Right renal cortex interstitium (tissue), 3 donors: Measurements from ENCODE around the gene ABTB2. TPM values are rescaled to one million over a fixed set of nuclear protein-coding genes. Genes with fewer than 3 reads are reported as not detected.
"Not testable (repeated sequence)": the region's sequence is repeated elsewhere in the genome, so short reads cannot be mapped to it uniquely, and the experiment has no call there.

ENCODE experiments used
- DNase-seq, 3 donors: peaks; one replicate each; pipeline ENCODE4 v3.0.0-alpha.2; 2013; ENCODE audit warnings: low read depth in 3 of 3, low spot score in 2 of 3
- polyA plus RNA-seq, 3 donors: library from polyadenylated mRNA; unstranded; fragments of 120-200 nt; gene quantifications; one replicate each; pipeline ENCODE4 v1.2.1, GENCODE V29; 2013; ENCODE audit not compliant: insufficient read length in 3 of 3

ABTB2 gene
- polyA plus RNA-seq, 3 donors: 6.4 to 7.1 (median 6.4) TPM

DNA sequence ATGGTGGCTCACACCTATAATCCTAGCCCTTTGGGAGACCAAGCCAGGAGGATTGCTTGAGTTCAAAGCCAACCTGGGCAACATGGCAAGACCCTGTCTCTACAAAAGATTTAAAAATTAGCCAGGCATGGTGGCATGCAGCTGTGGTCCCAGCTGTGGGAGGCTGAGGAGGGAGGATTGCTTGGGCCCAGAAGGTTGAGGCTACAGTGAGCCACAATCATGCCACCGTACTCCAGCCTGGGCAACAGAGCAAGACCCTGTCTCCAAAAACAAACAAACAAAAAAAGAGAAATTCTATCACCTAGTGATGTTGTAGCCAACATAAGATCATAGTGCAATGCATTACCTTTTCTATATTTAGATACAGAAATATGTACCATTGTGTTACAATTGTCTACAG is 138.5 kb downstream of the ABTB2 start:
- no peak for DNase-seq

DNA sequence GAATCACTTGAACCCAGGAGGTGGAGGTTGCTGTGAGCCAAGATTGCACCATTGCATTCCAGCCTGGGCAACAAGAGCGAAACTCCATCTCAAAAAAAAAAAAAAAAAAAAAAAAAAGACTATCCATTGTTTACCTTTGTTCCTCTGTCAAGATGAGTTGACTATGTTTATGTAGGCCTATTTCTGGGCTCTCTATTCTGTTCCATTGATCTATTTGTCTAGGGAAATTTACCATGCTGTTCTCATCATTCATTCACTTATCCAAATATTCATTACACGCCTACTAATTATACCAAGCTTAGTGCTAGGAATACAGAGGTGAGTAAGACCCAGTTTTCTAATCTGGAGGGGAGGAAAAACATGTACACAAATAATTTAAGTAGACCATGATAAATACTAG is 139.1 kb downstream of the ABTB2 start:
- DNase-seq: not testable (repeated sequence)

DNA sequence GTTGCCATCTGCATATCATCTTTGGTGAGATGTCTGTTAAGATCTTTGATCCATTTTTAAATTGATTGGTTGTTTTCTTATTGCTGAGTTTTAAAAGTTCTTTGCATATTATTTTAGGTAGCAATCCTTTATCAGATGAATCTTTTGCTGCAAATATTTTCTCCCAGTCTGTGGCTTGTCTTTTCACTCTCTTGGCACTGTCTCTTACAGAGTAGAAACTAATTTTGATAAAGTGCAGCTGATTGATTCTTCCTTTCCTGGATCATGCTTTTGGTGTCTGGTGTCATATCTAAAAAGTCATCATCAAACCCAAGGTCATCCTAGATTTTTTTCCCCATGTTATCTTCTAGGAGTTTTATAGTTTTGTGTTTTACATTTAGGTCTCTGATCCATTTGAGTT is 139.7 kb downstream of the ABTB2 start:
- no peak for DNase-seq

DNA sequence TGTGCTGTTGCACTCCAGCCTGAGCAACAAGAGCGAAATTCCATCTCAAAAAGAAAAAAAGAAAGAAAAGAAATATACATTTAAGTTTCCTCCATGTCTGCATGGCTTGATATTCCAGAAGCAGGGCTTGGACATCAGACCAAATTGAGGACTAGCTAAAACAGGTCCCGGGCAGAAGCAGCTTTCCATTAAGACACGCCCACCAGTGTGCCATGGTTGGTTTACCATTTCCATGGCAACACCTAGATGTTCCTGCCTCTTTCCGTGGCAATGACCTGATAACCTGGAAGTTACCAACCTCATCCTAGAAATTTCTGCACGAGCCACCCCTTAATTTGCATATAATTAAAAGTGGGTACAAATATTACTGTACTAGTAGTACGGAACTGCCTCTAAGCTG is 141.1 kb downstream of the ABTB2 start:
- DNase-seq: no peak

DNA sequence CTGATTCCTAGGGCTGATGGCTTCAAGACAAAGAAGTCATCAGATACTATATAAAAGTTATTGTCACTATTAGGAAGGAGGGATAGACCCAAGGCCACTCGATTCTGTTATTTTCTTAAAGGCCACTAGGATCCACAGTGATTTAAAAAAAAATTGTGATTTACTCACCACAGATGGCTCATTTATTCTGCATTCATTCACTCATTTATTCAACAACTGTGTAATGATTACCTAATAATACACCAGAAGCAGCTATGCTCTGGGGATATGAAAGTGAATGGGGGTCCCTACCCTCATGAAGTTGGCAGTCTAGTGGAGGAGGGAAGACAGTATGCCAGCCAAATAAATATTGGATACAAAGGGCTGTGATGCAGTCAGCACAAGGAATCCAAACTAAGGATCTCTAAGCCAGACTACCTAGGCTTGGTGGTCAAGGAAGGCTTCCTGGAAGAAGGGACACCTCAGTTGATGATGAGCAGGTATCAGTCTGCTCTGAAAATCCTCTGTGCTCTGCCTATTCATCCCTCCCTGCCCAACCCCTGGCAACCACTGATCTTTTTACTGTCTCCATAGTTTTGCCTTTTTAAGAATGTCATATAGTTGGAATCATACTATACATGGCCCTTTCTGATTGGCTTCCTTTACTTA is 141.9 kb downstream of the ABTB2 start:
- no peak for DNase-seq

DNA sequence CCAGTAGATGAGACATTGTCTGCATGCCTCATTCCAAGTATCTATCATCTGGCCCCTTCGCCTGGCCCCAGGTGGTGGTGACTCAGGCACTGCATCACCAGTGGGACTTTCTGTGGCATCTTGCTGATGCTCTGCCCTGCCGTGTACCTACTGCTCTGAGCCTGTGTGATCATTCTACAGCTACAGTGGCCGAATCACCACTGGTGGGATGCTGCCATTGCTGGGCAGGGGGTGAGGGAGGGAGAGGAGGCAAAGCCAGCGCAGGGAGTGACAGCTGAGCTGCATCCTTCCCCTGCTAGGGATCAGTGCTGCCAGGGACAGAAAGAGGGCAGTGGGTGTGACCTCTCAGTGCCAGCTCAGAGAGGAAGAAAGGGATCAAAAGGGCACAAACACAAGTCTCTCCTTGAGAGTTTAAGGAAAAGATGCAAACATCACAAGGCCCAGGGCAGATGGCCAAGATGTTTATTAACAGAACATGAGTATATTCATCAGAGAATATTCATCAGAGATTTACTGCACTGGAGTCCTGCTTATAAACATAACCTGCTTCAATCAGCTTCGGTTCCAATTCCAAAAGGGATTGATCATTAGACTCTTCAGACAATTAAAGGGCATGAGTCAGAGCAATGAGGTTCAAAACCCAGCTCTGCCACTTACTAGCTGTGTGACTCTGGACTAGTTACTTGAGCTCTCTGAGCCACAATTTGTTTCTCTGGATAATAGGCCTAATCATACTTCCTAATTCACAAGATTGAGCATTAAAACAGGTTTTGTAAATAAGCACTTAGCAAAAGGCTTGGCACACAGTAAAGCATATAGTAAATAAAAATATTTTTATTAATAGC is 142.6 kb downstream of the ABTB2 start:
- no peak for DNase-seq

DNA sequence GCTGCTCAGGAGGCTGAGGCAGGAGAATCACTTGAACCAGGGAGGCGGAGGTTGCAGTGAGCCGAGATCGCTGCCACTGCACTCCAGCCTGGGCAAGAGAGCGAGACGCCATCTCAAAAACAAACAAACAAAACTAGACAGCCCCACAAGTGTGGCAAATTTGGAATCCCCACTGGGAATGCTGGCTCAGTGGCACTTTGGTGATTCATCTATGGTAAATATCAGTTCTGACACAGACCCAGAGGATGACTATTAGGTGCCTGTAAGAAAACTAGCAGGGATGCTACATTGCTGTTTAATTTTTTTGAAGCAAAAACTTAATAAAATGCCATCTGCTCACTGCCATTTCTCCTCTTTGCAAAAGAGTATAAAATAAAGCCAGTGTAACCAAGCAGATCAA is 144.4 kb downstream of the ABTB2 start:
- no peak for DNase-seq

DNA sequence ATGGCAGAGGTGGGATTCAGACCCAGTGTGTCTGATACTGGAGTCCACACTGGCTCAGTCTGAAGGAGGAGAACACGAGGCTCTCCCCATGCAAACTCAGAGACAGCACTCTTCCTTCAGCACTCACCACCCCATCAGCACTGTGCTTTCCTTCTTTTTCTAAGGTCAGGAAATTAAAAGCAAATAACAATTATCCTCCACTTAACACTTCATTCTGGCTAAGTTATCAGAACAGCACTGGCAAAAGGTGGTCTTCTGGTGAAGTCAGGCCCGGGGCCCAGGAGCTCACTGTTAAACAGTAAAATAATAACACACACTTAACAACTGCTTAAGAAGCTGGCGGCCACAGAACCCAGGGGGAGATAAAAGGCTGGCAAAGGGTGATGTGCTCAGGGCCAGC is 145.2 kb downstream of the ABTB2 start:
- no peak for DNase-seq

DNA sequence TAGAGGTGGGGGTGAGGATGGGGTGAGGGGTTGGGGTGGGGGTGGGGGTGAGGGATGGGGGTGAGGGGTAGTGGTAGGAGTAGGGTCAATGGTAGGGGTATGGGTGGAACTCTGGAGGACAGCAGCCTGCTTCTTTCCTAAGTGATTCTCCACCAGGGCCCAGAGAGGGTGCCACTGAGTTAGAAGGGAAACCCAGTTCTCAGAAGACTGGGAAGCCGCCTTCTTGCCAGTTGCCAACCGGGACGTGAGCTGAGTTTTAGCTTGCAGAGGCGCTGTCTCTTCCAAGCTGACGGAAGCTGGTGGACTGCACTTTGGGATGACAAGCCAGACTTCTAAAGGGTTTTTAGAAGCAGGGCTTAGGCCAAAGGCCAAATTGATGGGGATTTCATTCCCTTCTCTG is 148.0 kb downstream of the ABTB2 start:
- DNase-seq: no peak

DNA sequence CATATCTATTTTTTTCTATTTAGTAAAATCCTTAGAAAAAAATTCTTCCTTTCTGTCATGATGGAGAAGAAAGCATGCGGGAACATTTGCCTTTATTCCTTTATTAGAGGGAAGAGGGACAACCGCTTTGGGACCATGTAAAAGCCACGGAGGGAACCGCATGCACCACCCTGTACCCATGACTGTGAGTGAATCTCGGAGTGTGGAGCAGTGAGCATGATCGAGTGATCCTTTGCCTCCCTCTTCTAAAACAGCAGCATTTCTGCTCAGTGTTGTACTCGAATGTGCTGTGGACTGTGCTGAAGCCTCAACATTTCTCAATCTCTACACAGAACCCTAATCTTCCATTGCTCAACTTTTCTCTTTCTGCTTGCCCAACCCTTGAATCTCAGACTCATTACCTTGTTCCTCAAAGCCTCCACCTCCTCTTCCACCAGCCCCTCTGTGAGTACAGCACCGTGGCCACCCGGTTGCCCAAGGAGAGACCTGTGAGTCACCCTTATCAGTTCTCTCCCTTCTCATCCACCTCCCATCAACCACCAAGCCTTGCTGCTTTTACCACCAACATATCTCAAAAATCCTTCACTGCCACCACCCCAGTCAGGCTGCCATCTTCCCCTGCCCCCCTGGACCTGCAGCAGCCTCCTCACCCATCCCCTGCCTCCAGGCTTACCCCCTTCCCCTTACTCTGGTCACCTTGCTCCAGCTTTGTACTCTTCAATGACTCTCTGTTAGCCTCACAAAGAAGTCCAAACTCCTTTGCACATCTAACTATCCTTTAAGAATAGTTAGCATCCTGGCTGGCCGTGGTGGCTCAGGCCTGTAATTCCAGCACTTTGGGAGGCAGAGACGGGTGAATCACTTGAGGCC is 149.3 kb downstream of the ABTB2 start:
- no peak for DNase-seq

DNA sequence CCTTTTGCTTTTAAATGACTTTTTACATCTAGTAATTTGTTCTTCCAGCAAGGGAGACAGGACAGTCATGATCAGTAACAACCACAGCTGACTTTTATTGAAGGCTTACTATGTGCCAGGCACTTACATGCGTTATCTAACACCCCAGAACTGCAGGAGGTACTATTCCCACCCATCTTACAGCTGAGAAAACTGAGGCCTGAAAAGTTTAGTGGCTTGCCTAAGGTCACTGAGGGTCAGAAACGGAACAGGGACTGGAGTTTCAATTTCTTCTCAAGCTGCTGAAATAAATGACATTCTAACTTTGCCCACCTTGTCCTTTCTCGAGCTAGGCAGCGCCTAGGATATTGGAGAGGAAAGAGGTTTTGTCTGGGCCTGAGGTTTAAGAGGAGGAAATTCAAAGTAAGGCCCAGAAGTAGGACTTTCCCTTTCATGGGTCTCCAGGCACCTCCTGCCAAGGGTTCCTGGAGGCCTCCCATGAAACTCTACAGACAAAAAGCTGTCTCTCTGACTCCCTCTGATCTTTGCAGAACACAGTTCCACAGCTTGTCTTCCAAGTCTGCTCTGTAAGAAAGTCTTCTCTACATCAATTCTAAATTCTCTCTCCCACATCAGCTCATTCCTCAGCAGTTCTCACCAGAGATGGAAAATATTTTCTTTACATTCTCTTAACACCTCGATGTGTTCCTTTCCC is 150.2 kb downstream of the ABTB2 start:
- no peak for DNase-seq

DNA sequence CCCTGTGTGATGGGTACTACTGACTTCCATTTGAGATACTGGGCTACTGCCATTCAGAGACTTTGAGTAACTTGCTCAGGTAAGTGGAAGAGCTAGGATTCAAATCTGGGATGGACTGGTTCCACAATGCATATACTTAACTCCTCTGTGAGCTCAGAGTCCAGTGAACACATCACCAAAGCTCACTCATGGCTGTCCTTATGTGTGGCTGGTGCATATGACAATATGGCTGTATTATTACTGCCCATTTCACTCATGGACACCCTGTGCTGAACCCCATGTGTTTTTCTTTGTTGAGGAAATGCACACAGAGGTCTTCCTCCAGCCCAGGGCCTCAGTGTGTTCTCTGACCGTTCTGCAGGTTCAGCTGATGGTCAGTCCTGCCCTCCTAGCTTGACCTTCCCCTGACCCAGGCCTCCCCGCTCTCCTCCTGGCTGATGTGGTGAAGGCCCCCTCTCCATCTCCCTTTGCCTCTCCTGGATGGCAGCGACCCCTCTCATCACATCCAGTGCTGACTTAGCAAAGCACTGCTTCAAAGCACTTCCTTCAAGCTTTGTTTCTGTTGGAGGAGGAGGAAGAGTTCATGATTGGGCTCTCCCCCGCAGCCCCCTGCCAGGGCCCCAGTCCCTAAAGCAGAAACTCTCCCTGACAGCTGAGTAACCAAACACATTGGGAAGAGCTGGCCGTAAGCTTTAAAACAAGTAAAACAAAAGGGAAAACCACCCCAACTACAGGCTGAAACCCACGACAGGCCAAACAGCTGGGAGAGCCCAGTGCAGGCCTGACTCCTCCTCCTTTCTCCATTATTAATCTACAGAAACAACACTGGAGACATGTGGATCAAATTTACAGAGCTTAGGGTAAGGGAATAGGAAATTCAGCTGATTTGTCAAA is 151.2 kb downstream of the ABTB2 start:
- no peak for DNase-seq

DNA sequence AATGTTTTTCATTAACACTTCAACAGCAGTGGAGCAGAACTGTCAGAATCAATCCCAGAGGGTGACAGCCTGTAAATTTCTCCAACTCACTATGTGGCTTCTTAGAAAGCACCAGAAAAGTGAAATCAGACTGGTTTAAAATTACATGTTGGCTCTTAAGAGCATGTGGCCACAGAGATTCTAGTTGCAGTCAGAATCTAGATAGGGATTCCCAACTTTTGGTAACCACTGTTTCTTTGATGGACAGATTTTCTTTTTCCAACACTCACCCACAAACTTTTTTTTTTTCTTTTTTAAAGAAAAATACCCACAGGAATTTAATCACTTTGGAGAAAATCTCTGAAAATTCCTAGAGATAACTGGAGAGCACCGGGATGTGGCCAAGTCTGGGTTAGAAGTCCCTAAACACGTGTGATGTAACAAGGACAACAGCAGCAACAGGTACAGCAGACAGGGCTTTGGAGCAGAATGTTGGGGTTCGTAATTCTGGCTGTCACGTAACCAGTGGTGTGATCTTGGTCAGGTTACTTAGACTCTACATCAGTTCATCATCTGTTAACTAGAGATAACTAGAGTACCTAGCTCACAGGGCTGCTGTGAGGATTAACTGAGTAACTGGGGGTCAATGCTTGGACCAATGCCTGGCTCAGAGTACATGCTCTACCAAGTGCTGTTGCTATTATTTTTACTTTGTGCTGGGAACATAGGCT is 152.3 kb downstream of the ABTB2 start:
- DNase-seq: no peak

DNA sequence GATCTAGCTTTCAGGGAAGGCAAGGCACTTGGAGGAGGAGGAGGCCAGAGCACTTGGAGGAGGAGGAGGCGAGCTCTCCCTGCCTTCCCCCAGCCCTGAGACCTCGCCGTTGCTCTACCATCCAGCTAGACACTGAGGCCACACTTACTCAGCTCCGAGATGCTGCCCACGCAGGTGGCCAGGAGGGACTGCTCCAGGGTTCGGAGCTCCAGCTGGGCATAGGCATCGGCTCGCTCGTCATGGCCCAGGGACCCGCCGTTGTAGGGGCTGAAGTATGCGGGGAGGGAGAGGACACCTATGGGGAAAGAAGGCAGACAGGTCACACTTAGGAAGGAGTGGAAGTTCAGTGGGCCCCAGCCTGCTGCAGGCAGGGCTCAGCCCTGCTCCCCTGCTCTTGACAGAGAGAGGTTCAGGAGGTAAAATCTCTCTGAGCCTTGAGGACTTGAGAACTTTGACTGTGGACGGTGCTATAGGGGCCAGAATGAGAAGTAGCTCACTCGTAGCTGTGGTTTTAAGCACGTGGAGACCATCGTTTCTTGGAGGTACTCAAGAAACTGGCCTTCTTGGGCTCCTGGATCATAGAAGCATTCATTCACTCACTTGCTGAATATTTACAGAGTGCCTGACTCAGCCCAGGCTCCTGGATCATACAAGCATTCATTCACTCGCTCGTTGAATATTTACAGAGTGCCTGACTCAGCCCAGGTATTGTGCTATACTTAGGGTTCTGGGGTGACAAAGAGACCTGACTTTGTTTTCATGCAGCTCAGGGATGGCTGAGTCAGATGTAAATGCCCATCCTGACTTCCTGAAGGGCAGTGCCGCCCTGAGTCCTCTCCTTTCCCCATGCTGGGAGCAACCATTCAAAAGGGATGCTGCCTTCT is 153.2 kb downstream of the ABTB2 start:
- no peak for DNase-seq

DNA sequence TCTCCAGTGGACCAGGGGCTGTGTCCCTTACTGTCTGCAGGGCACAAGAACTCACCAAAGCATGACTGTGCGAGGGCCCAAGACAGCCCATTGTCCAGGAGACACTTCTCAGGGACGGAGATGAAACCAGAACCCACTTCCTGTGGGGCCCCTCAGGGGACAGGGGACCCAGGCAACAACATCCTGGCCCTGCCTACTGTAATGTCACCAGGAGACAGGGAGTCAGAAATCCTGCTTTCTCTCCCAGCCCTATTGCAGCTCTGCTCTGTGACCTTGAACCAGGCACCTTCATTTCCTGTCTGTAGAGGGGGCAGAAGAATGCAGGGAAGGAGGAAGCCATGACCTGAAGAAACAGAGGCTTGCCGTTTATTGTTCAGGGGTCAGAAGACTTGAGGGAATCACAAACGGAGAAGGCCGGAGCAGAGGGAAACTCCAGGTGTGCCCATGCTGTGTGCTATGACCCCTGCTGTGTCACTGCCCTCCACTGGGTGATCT is 154.4 kb downstream of the ABTB2 start:
- DNase-seq: no peak

DNA sequence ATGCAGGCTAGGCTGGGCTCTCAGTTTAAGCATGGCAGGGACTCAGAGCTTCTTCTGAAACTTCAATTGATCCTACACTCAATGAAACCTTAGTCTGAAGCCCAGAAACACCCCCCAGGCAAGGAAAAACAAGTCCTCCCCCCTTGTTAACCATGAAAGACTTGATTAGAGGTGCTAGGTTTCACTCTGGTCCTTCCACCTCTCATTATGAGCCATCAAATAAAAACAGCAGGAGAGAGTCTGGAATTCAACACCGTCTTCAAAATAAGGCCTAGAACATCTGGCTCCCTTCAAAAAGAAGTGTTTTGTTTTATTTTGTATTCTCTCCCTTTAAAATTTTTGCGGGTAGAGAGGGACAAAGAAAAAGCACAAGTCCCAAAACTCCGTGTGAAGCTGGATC is 156.7 kb downstream of the ABTB2 start:
- no peak for DNase-seq

DNA sequence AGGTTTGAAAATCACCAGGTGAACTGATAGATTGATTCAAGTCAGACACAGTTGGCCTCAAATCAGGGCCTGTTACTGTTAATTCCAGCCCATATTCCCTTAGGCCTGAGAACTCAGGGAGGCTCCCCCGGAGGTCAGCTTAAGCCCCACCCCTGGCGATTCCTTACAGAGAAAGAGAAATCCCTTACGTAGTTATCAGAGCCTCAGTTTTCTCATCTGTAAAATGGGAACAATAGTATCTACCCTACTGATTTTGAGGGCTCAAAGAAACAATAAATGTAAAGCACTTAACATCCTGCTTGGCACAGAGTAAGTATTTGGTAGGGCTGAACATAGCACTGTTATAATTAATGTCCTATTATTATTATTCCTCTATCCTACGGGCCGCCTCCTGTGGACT is 158.3 kb downstream of the ABTB2 start:
- DNase-seq: no peak

DNA sequence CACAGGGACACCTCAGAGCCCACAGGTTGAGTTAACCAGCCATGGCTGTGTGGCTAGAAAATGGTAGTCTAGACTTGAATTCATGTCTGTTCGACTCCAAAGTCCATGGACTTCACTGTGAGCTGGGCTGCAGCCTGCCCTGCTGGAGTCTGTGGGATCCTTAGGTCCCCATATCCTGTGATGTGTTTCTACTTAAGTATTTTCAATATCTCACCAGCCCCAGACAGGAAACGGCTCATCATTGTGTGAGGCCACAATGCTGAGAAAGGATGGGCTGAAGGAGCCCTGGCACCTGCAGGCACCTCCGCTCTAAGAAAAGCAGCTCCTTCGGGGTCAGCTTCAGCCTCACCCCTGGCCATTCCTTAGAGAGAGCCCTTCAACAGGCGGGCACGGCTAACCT is 159.3 kb downstream of the ABTB2 start:
- DNase-seq: no peak
